H9 (cell line): ENCODE measurements around the gene SH3PXD2B. TPM values are rescaled to one million over a fixed set of nuclear protein-coding genes. Genes with fewer than 3 reads are reported as not detected.

Experiments used
- DNase-seq: peaks from one replicate; pipeline ENCODE4 v3.0.0-alpha.2; 2017
- H2AFZ ChIP-seq: one replicate; pipeline ENCODE4 v1.6.1; 2013; ENCODE audit warnings: mild to moderate bottlenecking, low read length, control low read depth, moderate library complexity
- H2AK5ac ChIP-seq: 2 replicates; pipeline ENCODE4 v1.6.1; 2013; ENCODE audit warnings: low read length, control low read depth, mixed read lengths; ENCODE audit not compliant: insufficient read length
- H2BK120ac ChIP-seq: one replicate; pipeline ENCODE4 v1.6.1; 2013; ENCODE audit warnings: low read depth, mild to moderate bottlenecking, low read length, control low read depth, inconsistent platforms; ENCODE audit not compliant: poor library complexity, severe bottlenecking
- H2BK12ac ChIP-seq: 2 replicates; pipeline ENCODE4 v1.6.1; 2013; ENCODE audit warnings: low read length, control low read depth, mixed read lengths, low read depth; ENCODE audit not compliant: insufficient read length
- H2BK15ac ChIP-seq: 2 replicates; pipeline ENCODE4 v1.6.1; 2013; ENCODE audit warnings: low read depth, low read length, control low read depth
- H2BK20ac ChIP-seq: one replicate; pipeline ENCODE4 v1.6.1; 2013; ENCODE audit warnings: low read depth, mild to moderate bottlenecking, low read length, control low read depth, inconsistent platforms; ENCODE audit not compliant: poor library complexity, severe bottlenecking
- H2BK5ac ChIP-seq: 2 replicates; pipeline ENCODE4 v1.6.1; 2013; ENCODE audit warnings: low read length, control low read depth, mixed read lengths; ENCODE audit not compliant: insufficient read length
- H3K14ac ChIP-seq: 2 replicates; pipeline ENCODE4 v1.6.1; 2013; ENCODE audit warnings: low read length, control low read depth; ENCODE audit not compliant: insufficient read depth
- H3K18ac ChIP-seq: 2 replicates; pipeline ENCODE4 v1.6.1; 2013; ENCODE audit warnings: low read depth, mild to moderate bottlenecking, mixed read lengths, low read length, control low read depth; ENCODE audit not compliant: insufficient read length
- H3K23ac ChIP-seq: 2 replicates; pipeline ENCODE4 v1.6.1; 2013; ENCODE audit warnings: low read length, control low read depth, mixed read lengths, low read depth; ENCODE audit not compliant: insufficient read length
- H3K23me2 ChIP-seq: 2 replicates; pipeline ENCODE4 v1.6.1; 2013; ENCODE audit warnings: low read depth, mild to moderate bottlenecking, mixed read lengths, low read length, control low read depth; ENCODE audit not compliant: insufficient read length, poor library complexity, severe bottlenecking
- H3K27ac ChIP-seq: 2 replicates; pipeline ENCODE4 v1.5.1; 2013; ENCODE audit warnings: low read length, control low read depth, mixed read lengths, low read depth; ENCODE audit not compliant: insufficient read length
- H3K27me3 ChIP-seq: 2 replicates; pipeline ENCODE4 v1.6.1; 2013; ENCODE audit warnings: low read length, control low read depth, inconsistent platforms; ENCODE audit not compliant: insufficient read depth
- H3K4ac ChIP-seq: 2 replicates; pipeline ENCODE4 v1.6.1; 2013; ENCODE audit warnings: low read depth, mild to moderate bottlenecking, control low read depth, inconsistent platforms, low read length, moderate library complexity
- H3K4me1 ChIP-seq: 2 replicates; pipeline ENCODE4 v1.6.1; 2013; ENCODE audit warnings: low read length, control low read depth, inconsistent platforms; ENCODE audit not compliant: insufficient read depth
- H3K4me2 ChIP-seq: 2 replicates; pipeline ENCODE4 v1.6.1; 2013; ENCODE audit warnings: low read length, control low read depth, mixed read lengths; ENCODE audit not compliant: insufficient read length, insufficient read depth
- H3K56ac ChIP-seq: 2 replicates; pipeline ENCODE4 v1.6.1; 2013; ENCODE audit warnings: low read depth, mild to moderate bottlenecking, mixed read lengths, low read length, control low read depth; ENCODE audit not compliant: insufficient read length
- H3K79me1 ChIP-seq: 2 replicates; pipeline ENCODE4 v1.6.1; 2013; ENCODE audit warnings: low read depth, mild to moderate bottlenecking, moderate library complexity, low read length, control low read depth, inconsistent platforms; ENCODE audit not compliant: insufficient read depth, poor library complexity, severe bottlenecking
- H3K79me2 ChIP-seq: 2 replicates; pipeline ENCODE4 v1.6.1; 2013; ENCODE audit warnings: low read length, control low read depth, inconsistent platforms; ENCODE audit not compliant: insufficient read depth
- H3K9ac ChIP-seq: 2 replicates; pipeline ENCODE4 v1.6.1; 2013; ENCODE audit warnings: low read length, control low read depth, mixed read lengths; ENCODE audit not compliant: insufficient read length; ENCODE audit errors: extremely low read depth
- H3K9me3 ChIP-seq: one replicate; pipeline ENCODE4 v1.6.1; 2013; ENCODE audit warnings: low read depth, low read length, inconsistent platforms; ENCODE audit not compliant: control insufficient read depth
- H3T11ph ChIP-seq: one replicate; pipeline ENCODE4 v1.6.1; 2013; ENCODE audit warnings: mild to moderate bottlenecking, low read length, control low read depth, inconsistent platforms
- H4K20me1 ChIP-seq: one replicate; pipeline ENCODE4 v1.6.1; 2013; ENCODE audit not compliant: control insufficient read depth, insufficient read length, insufficient read depth
- H4K5ac ChIP-seq: 2 replicates; pipeline ENCODE4 v1.6.1; 2013; ENCODE audit warnings: low read depth, mild to moderate bottlenecking, mixed read lengths, low read length, control low read depth; ENCODE audit not compliant: insufficient read length
- H4K8ac ChIP-seq: replicated peaks from 2 replicates; pipeline ENCODE4 v1.6.1; 2013; ENCODE audit warnings: low read length, control low read depth, mixed read lengths, low read depth; ENCODE audit not compliant: insufficient read length
- H4K91ac ChIP-seq: 2 replicates; pipeline ENCODE4 v1.6.1; 2013; ENCODE audit warnings: low read depth, mild to moderate bottlenecking, moderate library complexity, mixed read lengths, low read length, control low read depth; ENCODE audit not compliant: insufficient read length
- H3K27ac Mint-ChIP-seq, 3 experiments: 2 replicates in 2 of 3; 3 replicates in 1 of 3; pipeline ENCODE4 v1.8.0; 2020 to 2021; ENCODE audit warnings: mixed read lengths in 3 of 3, mild to moderate bottlenecking in 1 of 3, moderate library complexity in 1 of 3
- H3K27me3 Mint-ChIP-seq: 2 replicates; pipeline ENCODE4 v1.8.0; 2021; ENCODE audit warnings: low read depth, mild to moderate bottlenecking, moderate library complexity, mixed read lengths
- H3K36me3 Mint-ChIP-seq, 3 experiments: 2 replicates in 2 of 3; 3 replicates in 1 of 3; pipeline ENCODE4 v1.8.0; 2020 to 2021; ENCODE audit warnings: low read depth in 3 of 3, mixed read lengths in 3 of 3; ENCODE audit not compliant: insufficient read depth in 1 of 3
- H3K4me1 Mint-ChIP-seq, 2 experiments: 2 replicates each; pipeline ENCODE4 v1.8.0; 2020; ENCODE audit warnings: mixed read lengths in 2 of 2
- H3K4me3 Mint-ChIP-seq, 2 experiments: 2 replicates in 1 of 2; 3 replicates in 1 of 2; pipeline ENCODE4 v1.8.0; 2020 to 2021; ENCODE audit warnings: mild to moderate bottlenecking in 2 of 2, mixed read lengths in 2 of 2, moderate library complexity in 1 of 2
- H3K9me3 Mint-ChIP-seq, 2 experiments: 2 replicates in 1 of 2; 3 replicates in 1 of 2; pipeline ENCODE4 v1.8.0; 2020; ENCODE audit warnings: mild to moderate bottlenecking in 2 of 2, mixed read lengths in 2 of 2, moderate library complexity in 1 of 2
- WGBS: extraction: QIAGEN DNeasy Blood & Tissue Kit; methylation state at CpG from one replicate; pipeline ENCODE4 v1.1.7; 2013; ENCODE audit warnings: missing lambda C conversion rate, low lambda C conversion rate, mixed read lengths; ENCODE audit not compliant: insufficient read length; ENCODE audit errors: extremely low coverage; 5-methylcytosine and 5-hydroxymethylcytosine counted together
- total RNA-seq: library from RNA; stranded (reverse); gene quantifications from 2 replicates; pipeline ENCODE4 v1.2.1, GENCODE V29; 2021
- TF ChIP-seq, protein P1 (sequence below): fragments of 200-600 bp; sonication (generic); conservative IDR thresholded peaks from 3 replicates; pipeline ENCODE4 v1.8.0; 2021; ENCODE audit warnings: antibody characterized with exemption, mild to moderate bottlenecking

The SH3PXD2B gene
- total RNA-seq, 1 experiment from 2014 or later, result 49.0 TPM

- no peak overlapping the region for H3K27ac Mint-ChIP-seq
- Histone ChIP-seq H3K27ac (no peak overlapping the region), H3K4me2 (no peak overlapping the region), H2BK15ac (no peak overlapping the region), H3K9ac (no peak overlapping the region), H3K27me3 (no peaks in the 10 kb centered on the region), H3K9me3 (no peaks in the 10 kb centered on the region), H4K8ac (no peak overlapping the region), H4K20me1 (no peaks in the 10 kb centered on the region), H3K4me1 (no peaks in the 10 kb centered on the region), H3K23me2 (no peaks in the 10 kb centered on the region), H3T11ph (no peak overlapping the region), H4K91ac (no peak overlapping the region), H3K18ac (no peak overlapping the region), H3K4ac (no peak overlapping the region), H3K23ac (no peak overlapping the region), H2AFZ (no peak overlapping the region), H2BK12ac (no peak overlapping the region), H3K14ac (no peak overlapping the region), H2BK20ac (no peak overlapping the region), H3K56ac (no peak overlapping the region), H2BK5ac (no peak overlapping the region), H2AK5ac (no peak overlapping the region), H3K79me2 (no peaks in the 10 kb centered on the region), H2BK120ac (no peak overlapping the region), H3K79me1 (no peaks in the 10 kb centered on the region), H4K5ac (no peak overlapping the region)
- WGBS, result no CpG with 5 or more reads among the region's 7 CpGs
- no peak overlapping the region for H3K4me3 Mint-ChIP-seq
- TF ChIP-seq, protein P1, sequence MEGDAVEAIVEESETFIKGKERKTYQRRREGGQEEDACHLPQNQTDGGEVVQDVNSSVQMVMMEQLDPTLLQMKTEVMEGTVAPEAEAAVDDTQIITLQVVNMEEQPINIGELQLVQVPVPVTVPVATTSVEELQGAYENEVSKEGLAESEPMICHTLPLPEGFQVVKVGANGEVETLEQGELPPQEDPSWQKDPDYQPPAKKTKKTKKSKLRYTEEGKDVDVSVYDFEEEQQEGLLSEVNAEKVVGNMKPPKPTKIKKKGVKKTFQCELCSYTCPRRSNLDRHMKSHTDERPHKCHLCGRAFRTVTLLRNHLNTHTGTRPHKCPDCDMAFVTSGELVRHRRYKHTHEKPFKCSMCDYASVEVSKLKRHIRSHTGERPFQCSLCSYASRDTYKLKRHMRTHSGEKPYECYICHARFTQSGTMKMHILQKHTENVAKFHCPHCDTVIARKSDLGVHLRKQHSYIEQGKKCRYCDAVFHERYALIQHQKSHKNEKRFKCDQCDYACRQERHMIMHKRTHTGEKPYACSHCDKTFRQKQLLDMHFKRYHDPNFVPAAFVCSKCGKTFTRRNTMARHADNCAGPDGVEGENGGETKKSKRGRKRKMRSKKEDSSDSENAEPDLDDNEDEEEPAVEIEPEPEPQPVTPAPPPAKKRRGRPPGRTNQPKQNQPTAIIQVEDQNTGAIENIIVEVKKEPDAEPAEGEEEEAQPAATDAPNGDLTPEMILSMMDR, result no peak
- no peaks in the 10 kb centered on the region for H3K36me3 Mint-ChIP-seq
- no peaks in the 10 kb centered on the region for H3K9me3 Mint-ChIP-seq
- DNase-seq, result peak; percentile 7
- H3K27me3 Mint-ChIP-seq, result peaks cover 38% of the 10 kb centered on the region
- peaks cover 0 to 10% of the 10 kb centered on the region in 2 experiments; a peak in 3 of 4 replicates for H3K4me1 Mint-ChIP-seq
Measured at GRCh38 chr5:172493002-172493401, 38.7 kb upstream of the SH3PXD2B start.
